KOPT-K1 (cell line): Measurements from ENCODE around the gene CAPRIN2.

Experiments used
- H3K27ac ChIP-seq: fragments of 200-600 bp; sonication (generic); 2 replicates; pipeline ENCODE4 v1.5.1; 2016; ENCODE audit warnings: antibody characterized with exemption, mild to moderate bottlenecking, low read depth, low read length; ENCODE audit not compliant: poor library complexity, severe bottlenecking
- H3K36me3 ChIP-seq: fragments of 200-600 bp; sonication (generic); 2 replicates; pipeline ENCODE4 v1.5.1; 2017; ENCODE audit warnings: antibody characterized with exemption, mild to moderate bottlenecking, low read length, moderate library complexity; ENCODE audit not compliant: insufficient read depth
- H3K9me3 ChIP-seq: fragments of 200-600 bp; sonication (generic); 2 replicates; pipeline ENCODE4 v1.5.1; 2017; ENCODE audit warnings: antibody characterized with exemption, low read length, mild to moderate bottlenecking; ENCODE audit not compliant: insufficient read depth, poor library complexity, severe bottlenecking

The CAPRIN2 gene

GRCh38 chr12:30754750-30755394, at the start of gene CAPRIN2:
Gene CAPRIN2 (minus strand): TSS chr12:30754951. CDS start chr12:30753520, 1,431 bp downstream.
- Histone ChIP-seq H3K36me3 (no peaks in the 10 kb centered on the region), H3K9me3 (no peaks in the 10 kb centered on the region), H3K27ac (peak within 1 kb of the TSS; percentile 51)

- no peaks in the 10 kb centered on the region for H3K36me3 ChIP-seq
- H3K27ac ChIP-seq, result no peak overlapping the region
- H3K9me3 ChIP-seq, result peaks cover 11% of the 10 kb centered on the region
Measured at GRCh38 chr12:30797689-30798088, 42.9 kb upstream of the CAPRIN2 start.

- peaks cover 11% of the 10 kb centered on the region for H3K9me3 ChIP-seq
- H3K27ac ChIP-seq, result no peak overlapping the region
- no peaks in the 10 kb centered on the region for H3K36me3 ChIP-seq
Measured at GRCh38 chr12:30796891-30797371, 42.2 kb upstream of the CAPRIN2 start.

DNA sequence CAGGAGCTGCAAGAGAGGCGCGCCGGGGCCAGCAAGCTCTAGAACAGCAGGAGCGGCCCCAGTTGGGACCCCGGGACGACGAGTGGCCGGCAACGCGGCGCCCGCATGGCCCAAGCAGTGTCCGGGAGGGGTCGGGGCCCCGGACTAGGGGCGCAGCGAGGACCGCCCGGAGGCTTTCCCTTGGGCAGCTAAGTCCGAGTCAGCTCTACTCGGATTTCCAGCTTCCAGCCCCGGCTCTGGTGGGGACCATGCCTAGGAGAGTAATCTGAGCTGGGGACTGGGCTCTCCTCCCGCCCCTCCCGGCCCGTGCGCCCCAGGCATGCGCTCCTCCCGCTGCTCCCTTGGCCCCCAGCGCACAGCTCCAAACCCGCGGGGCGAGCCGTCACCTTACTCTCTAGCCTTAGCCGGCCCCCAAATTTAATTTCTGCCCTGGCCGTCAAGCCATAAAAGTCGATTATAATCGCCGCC, 41.6 kb upstream of the CAPRIN2 start:
- no peak overlapping the region for H3K27ac ChIP-seq
- H3K9me3 ChIP-seq, result peaks cover 11% of the 10 kb centered on the region
- no peaks in the 10 kb centered on the region for H3K36me3 ChIP-seq

- peaks cover 11% of the 10 kb centered on the region for H3K9me3 ChIP-seq
- H3K27ac ChIP-seq, result no peak overlapping the region
- H3K36me3 ChIP-seq, result no peaks in the 10 kb centered on the region
Measured at GRCh38 chr12:30795410-30796312, 40.9 kb upstream of the CAPRIN2 start.

DNA sequence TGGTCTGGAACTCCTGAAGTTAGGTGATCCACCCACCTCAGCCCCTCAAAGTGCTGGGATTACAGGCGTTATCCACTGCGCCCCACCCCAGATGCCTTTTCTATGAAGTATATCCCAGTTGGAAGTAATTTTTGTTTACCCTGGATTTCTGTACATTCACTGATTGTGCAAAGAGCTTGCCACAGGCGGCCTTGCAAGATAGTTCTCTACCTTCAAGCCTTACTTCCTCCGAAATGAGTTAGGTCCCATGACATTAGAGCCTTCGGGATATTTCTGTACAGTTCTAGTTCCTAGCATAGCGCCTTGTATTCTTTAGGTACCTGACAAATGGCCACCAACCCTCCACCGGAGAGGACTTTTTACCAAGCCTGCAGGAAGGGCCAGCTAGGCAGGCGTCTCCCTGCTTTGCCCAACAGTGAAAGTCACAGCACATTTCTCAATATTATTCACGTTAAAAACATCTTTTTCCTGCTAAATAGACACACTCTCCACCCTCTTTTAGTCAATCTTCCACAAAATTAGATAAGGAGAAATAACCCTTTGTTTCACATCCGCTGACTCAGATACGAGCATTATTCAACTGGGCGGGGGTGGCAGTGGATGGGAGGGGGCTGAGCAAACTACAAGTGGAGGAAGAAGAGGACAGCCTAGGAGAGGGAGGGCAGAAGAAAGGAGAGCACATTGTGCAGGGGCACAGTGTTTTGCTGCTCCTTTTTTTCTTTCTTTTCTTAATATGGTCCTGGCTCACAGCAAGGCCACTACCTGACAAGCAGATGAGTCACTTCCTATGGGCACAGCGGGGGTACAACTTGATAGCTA, 40.0 kb upstream of the CAPRIN2 start:
- H3K9me3 ChIP-seq, result peaks cover 11% of the 10 kb centered on the region
- H3K27ac ChIP-seq, result no peak overlapping the region
- H3K36me3 ChIP-seq, result no peaks in the 10 kb centered on the region

- Histone ChIP-seq H3K36me3 (no peaks in the 10 kb centered on the region), H3K27ac (no peak overlapping the region)
Measured at GRCh38 chr12:30794020-30794419, 39.3 kb upstream of the CAPRIN2 start.

DNA sequence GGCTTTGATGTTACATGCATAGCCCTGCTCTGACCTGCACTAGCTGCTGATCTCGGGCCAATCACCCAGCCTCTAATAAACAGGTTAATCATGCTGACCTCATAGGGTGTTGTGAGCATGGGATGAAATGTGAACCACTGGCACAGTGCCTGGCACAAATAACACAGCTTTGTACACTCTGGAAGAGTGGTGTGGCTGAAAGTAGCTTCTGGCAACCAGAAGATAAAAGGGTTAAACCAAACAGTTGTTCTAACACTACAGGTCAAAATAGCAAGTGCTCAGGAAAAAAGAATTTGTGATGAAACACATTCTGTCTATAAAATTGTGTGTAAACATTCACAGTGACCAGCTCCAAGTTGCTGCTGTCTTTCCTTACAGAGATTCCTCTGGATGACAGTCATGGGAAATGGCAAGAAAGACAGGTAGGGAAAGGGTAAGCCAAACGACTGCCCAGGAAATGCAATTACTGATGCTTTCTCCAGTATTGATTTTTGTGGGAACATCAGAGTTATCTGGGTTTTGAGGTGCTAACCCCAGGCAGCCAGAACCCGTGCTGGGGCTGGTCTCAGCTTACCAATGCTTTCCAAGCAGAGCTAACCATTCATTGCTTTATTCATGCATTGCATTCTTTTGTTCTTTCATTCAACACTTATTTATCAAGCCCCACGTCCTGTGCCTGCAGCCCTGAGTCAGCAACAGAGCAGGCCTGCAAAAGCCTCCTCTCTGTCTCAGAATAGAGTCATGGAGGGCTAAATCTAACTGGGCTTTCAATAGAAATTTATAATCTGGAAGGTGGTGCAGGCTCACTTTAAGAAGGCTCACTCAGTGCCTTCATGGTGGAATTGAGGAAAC, 38.1 kb upstream of the CAPRIN2 start:
- Histone ChIP-seq H3K9me3 (peaks cover 11% of the 10 kb centered on the region), H3K36me3 (no peaks in the 10 kb centered on the region), H3K27ac (no peak overlapping the region)

More at GRCh38 chr12:30794020-30794419, 39.3 kb upstream of the CAPRIN2 start:
- H3K9me3 ChIP-seq, result peaks cover 11% of the 10 kb centered on the region

GRCh38 chr12:30792085-30792484, 37.3 kb upstream of the CAPRIN2 start:
- Histone ChIP-seq H3K9me3 (peaks cover 11% of the 10 kb centered on the region), H3K36me3 (no peaks in the 10 kb centered on the region), H3K27ac (no peak overlapping the region)

- no peak overlapping the region for H3K27ac ChIP-seq
- no peaks in the 10 kb centered on the region for H3K36me3 ChIP-seq
- peaks cover 9% of the 10 kb centered on the region for H3K9me3 ChIP-seq
Measured at GRCh38 chr12:30788754-30789153, 34.0 kb upstream of the CAPRIN2 start.

GRCh38 chr12:30785630-30786029, 30.9 kb upstream of the CAPRIN2 start:
- H3K36me3 ChIP-seq, result no peaks in the 10 kb centered on the region
- peaks cover 9% of the 10 kb centered on the region for H3K9me3 ChIP-seq
- H3K27ac ChIP-seq, result no peak overlapping the region

- no peaks in the 10 kb centered on the region for H3K36me3 ChIP-seq
- no peak overlapping the region for H3K27ac ChIP-seq
- H3K9me3 ChIP-seq, result peaks cover 9% of the 10 kb centered on the region
Measured at GRCh38 chr12:30784508-30784907, 29.8 kb upstream of the CAPRIN2 start.

DNA sequence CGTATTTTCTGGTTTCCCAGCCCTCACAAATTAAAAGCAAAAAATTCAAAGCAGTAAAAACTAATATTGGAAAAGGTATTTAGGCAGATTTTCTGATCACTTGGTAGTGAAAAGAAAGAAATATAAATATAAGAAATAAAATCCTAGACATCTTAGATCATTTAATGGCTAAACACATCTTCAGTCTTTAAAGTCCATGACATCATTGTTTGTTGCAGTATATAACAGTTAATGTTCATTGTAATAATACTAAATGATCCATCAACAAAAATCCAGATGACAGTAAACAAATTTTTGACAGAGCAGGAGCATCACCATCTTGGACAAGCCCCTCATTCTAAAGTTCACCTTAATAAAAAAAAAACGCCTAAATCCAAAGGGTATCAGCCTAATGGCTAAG, 29.2 kb upstream of the CAPRIN2 start:
- Histone ChIP-seq H3K36me3 (no peaks in the 10 kb centered on the region), H3K27ac (no peak overlapping the region), H3K9me3 (peaks cover 9% of the 10 kb centered on the region)
